ENCODE results near the gene CHST15.

The CHST15 gene

GRCh38 chr10:124119216-124119615 lies 25.8 kb upstream of the CHST15 start:
- H3K27ac ChIP-seq = no peak overlapping the region
- POLR2A ChIA-PET (ENCODE audit: low non-redundant PET) = no interaction called here
- no peak for DNase-seq (ENCODE audit: low spot score)
- CTCF ChIA-PET = interaction anchor here (0.7 to 1.4 kb wide), 3 partner anchors 9 to 759 kb away, joined by 3 to 8 read pairs (median 4); no protein-coding TSS in a partner anchor
- TF ChIP-seq, protein P1, sequence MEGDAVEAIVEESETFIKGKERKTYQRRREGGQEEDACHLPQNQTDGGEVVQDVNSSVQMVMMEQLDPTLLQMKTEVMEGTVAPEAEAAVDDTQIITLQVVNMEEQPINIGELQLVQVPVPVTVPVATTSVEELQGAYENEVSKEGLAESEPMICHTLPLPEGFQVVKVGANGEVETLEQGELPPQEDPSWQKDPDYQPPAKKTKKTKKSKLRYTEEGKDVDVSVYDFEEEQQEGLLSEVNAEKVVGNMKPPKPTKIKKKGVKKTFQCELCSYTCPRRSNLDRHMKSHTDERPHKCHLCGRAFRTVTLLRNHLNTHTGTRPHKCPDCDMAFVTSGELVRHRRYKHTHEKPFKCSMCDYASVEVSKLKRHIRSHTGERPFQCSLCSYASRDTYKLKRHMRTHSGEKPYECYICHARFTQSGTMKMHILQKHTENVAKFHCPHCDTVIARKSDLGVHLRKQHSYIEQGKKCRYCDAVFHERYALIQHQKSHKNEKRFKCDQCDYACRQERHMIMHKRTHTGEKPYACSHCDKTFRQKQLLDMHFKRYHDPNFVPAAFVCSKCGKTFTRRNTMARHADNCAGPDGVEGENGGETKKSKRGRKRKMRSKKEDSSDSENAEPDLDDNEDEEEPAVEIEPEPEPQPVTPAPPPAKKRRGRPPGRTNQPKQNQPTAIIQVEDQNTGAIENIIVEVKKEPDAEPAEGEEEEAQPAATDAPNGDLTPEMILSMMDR (conservative IDR thresholded peaks at IDR 0.05; ENCODE audit: low read depth) = no peak

GRCh38 chr10:124117833-124118232 lies 24.4 kb upstream of the CHST15 start:
- no peak for DNase-seq (ENCODE audit: low spot score)
- POLR2A ChIA-PET (ENCODE audit: low non-redundant PET) = no interaction called here
- H3K27ac ChIP-seq = no peak overlapping the region
- TF ChIP-seq, protein P1 (conservative IDR thresholded peaks at IDR 0.05; ENCODE audit: low read depth) = no peak
- CTCF ChIA-PET = interaction anchor here (1.4 kb wide), 1 partner anchor 11 kb away, joined by 4 read pairs; no protein-coding TSS in a partner anchor

DNA sequence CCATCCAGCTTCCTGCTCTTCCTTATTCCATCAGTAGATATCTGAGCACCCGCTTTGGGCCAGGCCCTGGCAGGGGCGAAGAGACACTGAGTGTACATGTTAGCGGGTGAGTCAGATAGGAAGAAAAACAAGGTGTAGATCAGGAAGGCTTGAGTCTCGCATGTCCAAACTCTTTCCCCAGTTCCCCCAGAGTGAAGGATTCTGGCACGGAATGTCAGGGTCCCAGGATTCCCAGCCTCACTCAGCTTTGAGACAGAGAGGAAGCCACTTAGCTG lies 24.1 kb upstream of the CHST15 start:
- CTCF ChIA-PET = no interaction called here
- no peak overlapping the region for H3K27ac ChIP-seq
- TF ChIP-seq, protein P1 (conservative IDR thresholded peaks at IDR 0.05; ENCODE audit: low read depth) = no peak
- POLR2A ChIA-PET (ENCODE audit: low non-redundant PET) = no interaction called here
- DNase-seq (ENCODE audit: low spot score) = no peak

DNA sequence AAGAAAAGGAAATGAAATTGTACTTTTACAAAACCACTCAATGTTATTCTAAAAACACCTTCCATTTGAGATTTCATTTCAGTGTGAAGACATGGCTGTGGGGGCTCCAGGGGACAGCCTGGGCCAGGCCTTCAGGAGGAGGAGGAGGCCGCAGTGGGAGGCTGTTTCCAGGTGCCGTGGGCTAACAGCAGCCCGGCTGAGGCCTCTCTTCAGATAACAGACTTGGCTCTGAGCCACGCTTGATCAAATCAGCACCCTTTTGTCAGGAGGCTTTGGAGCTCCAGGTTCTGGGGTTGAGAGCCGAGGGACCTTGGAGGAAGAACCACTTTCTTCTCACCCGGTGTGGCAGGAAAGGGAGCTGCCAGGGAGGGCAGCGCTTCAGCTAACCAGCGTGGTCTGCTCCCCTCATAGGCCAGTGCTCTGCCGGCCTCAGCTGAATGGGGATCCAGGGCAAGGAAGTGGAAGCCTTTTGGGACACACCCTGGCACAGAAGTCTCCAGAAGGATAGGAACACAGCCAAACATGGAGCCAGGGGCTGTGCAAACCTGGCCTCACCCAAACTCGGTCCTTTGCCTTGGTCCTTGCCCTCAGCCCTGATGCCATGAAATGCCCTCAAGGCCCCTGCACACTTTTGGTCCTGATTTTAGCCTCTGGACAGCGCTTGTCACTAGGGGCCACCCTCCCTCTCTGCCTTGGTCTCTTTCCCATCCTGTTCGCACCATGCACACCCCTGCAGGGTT lies 23.5 kb upstream of the CHST15 start:
- POLR2A ChIA-PET (ENCODE audit: low non-redundant PET) = no interaction called here
- TF ChIP-seq, protein P1 (conservative IDR thresholded peaks at IDR 0.05; ENCODE audit: low read depth) = no peak
- no peak overlapping the region for H3K27ac ChIP-seq
- CTCF ChIA-PET = interaction anchor here (0.6 kb wide), 1 partner anchor 20 kb away, joined by 3 read pairs; no protein-coding TSS in a partner anchor
- no peak for DNase-seq (ENCODE audit: low spot score)

DNA sequence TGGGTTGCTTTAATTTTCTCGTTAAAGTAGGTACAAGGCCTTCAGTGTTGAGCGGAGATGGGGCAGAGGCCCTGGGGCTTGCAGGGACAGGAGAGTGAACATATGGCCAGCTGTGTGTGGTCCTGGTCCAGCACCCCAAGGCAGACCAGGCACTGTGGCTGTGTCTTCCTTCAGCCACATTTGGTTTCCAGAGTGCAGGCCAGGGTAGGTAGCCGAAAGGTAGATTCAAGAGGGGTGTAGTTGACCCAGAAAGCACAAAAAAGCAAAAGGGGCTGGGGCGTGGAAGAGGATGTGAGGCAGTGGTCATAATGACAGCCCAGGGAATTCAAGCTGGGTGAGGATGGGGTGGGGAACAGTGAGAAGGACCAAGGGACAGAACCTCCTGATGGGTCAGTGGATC lies 21.3 kb upstream of the CHST15 start:
- ChIA-PET POLR2A (ENCODE audit: low non-redundant PET) (no interaction called here), CTCF (interaction anchor here (0.8 kb wide), 1 partner anchor 274 kb away, joined by 3 read pairs; no protein-coding TSS in a partner anchor)
- DNase-seq (ENCODE audit: low spot score) = no peak
- H3K27ac ChIP-seq = no peak overlapping the region
- TF ChIP-seq, protein P1 (conservative IDR thresholded peaks at IDR 0.05; ENCODE audit: low read depth) = no peak

DNA sequence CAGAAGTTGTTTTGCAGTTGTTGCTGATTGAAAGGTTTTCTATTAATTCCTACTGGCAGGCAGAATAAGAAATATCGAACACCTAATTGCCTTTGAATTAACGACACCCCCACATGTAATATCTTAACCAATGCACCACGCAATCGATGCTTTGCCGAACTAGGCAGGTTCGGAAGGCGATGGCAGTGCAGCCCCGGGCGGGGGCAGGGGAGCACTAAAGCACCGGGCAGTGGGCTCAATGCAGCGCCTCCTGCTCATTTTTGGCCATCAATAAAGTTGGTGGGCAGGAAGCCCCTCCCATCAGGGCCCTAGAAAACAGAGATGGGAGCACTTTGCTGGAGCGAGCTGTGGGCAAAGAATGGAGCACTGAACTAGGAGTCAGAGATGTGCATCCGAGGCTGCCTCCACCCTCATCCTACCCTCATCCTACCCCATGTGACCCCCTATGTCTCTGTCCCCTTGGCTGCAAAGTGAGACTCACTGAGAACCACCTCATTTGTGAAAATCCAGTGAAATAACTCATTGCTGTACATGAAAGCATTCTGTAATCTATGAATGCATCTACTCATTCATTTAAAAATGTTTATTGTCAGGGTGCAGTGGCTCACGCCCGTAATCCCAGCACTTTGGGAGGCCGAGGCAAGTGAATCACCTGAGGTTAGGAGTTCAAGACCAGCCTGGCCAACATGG lies 19.6 kb upstream of the CHST15 start:
- DNase-seq (ENCODE audit: low spot score) = no peak
- ChIA-PET CTCF (no interaction called here), POLR2A (ENCODE audit: low non-redundant PET) (no interaction called here)
- no peak overlapping the region for H3K27ac ChIP-seq
- TF ChIP-seq, protein P1 (conservative IDR thresholded peaks at IDR 0.05; ENCODE audit: low read depth) = no peak
